ENCODE results near the gene CBX6.

The CBX6 gene

DNA sequence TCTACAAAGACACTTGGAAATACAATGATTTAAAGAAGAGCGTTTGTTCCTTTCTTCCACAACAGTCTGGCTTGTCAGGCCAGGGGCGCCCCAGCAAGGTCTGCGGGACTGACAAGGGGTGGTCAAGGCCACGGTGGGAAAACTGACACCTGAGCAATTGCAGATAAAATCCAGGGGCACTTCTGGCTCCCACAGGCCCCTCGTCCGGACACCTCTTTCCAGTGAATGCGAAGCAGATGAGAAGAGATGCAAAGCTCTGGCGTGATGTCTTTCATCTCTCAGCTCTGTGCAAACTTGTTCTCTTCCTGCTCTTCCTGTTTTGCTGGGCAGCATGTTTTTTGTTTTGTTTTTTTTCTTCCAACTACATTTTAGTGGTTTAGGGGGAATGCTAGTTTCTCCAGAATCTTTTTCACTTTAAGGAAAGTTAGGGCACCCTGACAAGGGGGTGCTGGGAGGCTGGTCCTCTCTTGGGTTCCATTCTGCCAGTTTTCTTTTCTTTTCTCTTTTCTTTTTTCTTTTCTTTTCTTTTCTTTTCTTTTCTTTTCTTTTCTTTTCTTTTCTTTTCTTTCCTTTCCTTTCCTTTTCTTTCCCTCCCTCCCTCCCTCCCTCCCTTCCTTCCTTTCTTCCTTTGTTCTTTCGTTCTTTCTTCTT is 11.1 kb upstream of the CBX6 start:
- H3K27me3 Mint-ChIP-seq = peaks cover 7% of the 10 kb centered on the region
- H3K4me1 Mint-ChIP-seq = peaks cover 7% of the 10 kb centered on the region
- H3K36me3 Mint-ChIP-seq (ENCODE audit: insufficient read depth) = peaks cover 2% of the 10 kb centered on the region
- no peak overlapping the region for H3K27ac Mint-ChIP-seq (ENCODE audit: low read depth)
- no peak for ATAC-seq (replicated peaks; ENCODE audit: extremely low read depth, poor library complexity, severe bottlenecking)
- no peaks in the 10 kb centered on the region for H3K9me3 Mint-ChIP-seq
- no peak for DNase-seq (ENCODE audit: low spot score in 2 of 2)
- H3K4me3 Mint-ChIP-seq = no peak overlapping the region

DNA sequence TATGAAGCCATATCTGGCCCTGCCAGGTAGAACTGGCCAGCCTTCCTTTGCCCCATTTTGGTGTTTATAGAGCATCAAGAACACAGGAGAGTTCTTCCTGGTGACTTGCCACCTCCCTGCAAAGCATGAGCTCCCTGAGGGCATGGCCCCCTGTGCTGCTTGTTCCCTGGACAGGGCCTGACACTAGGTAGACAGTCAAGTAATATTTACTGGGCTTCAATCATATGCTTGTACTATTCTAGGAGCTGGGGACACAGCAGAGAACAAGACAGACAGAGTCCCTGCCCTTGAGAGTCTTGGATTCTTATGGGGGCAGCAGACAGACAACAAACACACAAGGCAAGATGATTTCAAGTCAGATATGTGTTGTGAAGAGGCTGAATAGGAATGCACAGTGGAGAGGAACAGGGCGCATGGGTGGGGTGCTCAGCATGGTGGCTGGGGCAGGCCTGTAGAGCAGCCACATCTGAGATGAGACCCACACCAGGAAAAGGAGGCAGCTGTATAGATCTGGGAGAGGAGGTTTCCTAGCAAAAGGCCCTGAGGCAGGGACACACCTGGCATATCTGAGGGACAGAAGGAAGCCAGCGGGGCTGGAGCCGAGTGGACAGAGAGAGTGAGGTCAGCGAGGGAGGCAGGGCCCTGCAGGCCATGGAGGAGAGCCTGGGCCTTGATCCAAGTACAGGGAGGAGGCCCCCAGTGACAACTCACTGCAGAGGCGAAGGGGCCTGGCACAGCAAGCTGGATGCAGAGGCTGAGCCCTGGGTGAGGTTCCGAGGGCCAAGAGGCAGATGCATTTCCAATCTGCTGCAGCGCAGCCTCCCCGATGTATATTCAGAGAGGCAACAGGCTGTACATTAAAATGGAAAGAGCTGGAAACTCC is 10.2 kb upstream of the CBX6 start:
- Mint-ChIP-seq H3K4me1 (peaks cover 7% of the 10 kb centered on the region), H3K4me3 (no peak overlapping the region), H3K27me3 (no peaks in the 10 kb centered on the region), H3K27ac (ENCODE audit: low read depth) (no peak overlapping the region), H3K36me3 (ENCODE audit: insufficient read depth) (peaks cover 2% of the 10 kb centered on the region), H3K9me3 (no peaks in the 10 kb centered on the region)
- no peak for ATAC-seq (replicated peaks; ENCODE audit: extremely low read depth, poor library complexity, severe bottlenecking)
- DNase-seq (ENCODE audit: low spot score in 2 of 2) = no peak

DNA sequence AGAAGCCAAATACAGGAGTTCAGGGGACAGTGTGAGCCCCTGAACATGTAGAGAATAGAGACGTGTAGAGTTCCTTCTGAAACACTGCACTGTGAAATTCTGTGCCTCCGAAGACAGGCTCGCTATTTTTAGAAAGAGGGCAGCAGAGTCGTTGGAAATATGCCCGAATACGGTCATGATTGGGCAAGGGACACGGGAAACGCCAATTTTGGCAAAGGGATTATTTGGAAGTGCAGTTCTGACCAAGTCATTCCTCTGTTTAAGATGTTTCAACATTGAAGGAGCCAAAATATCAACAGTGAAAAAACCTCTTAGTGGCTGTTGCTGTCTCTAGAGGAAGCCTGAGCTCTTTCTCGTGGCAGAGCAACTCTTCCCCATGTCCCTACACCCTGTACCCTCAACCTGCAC is 9.5 kb upstream of the CBX6 start:
- Mint-ChIP-seq H3K27ac (ENCODE audit: low read depth) (no peak overlapping the region), H3K4me1 (peaks cover 7% of the 10 kb centered on the region), H3K27me3 (no peaks in the 10 kb centered on the region), H3K4me3 (no peak overlapping the region), H3K36me3 (ENCODE audit: insufficient read depth) (peaks cover 2% of the 10 kb centered on the region), H3K9me3 (no peaks in the 10 kb centered on the region)
- ATAC-seq (replicated peaks; ENCODE audit: extremely low read depth, poor library complexity, severe bottlenecking) (no peak), DNase-seq (ENCODE audit: low spot score in 2 of 2) (no peak)

DNA sequence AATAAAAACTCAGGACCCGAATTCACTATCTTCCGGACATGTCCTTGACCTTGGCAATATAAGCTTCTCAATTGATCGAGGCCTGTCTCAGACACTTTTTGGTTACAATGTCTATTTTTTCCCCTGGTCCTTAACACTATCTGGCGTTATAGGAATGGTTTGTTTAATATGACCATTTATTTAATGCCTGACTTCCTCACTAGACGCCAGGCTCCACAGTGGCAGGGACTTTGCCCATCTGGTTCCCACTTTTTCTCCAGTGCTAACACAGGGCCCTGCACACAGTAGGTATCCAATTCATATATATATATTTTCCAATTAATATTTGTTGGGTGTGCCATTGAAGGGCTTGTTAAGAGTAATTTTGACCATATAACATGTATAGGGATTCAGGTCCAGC is 7.9 kb upstream of the CBX6 start:
- Mint-ChIP-seq H3K36me3 (ENCODE audit: insufficient read depth) (peaks cover 2% of the 10 kb centered on the region), H3K27ac (ENCODE audit: low read depth) (no peak overlapping the region)

DNA sequence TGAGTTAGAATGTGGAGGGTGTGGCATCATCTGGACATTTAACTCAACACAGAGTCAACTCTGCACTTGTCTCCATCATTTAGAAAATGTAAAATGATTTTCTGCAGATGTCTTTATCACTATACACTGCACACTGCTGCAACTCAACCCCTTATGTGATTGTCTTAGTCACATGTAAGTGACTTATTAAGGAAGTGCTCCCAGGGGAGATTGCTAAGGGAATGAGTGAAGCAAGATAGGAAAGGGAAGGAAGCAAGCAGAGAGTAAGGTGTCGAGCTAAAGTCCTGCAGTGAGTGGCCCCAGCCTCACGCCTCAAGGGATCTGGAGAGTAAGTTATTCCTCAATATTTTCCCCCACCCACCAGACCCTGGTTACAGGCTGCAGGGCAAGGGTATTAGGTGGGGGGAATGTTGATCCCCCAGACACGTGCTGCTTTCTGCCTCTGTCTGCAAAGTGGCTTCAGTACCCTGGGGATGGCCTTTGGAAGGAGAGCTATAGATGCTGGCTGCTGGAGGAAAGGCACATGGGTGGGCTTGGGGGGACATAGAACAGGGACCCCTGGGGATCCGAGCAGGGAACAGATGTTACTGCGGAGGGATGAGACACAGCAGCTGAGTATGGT is 7.2 kb upstream of the CBX6 start:
- ATAC-seq (replicated peaks; ENCODE audit: extremely low read depth, poor library complexity, severe bottlenecking) (no peak), DNase-seq (ENCODE audit: low spot score in 2 of 2) (no peak)
- H3K27me3 Mint-ChIP-seq = no peaks in the 10 kb centered on the region
- peaks cover 7% of the 10 kb centered on the region for H3K4me1 Mint-ChIP-seq
- no peak overlapping the region for H3K27ac Mint-ChIP-seq (ENCODE audit: low read depth)
- peaks cover 4% of the 10 kb centered on the region for H3K36me3 Mint-ChIP-seq (ENCODE audit: insufficient read depth)
- H3K4me3 Mint-ChIP-seq = no peak overlapping the region
- H3K9me3 Mint-ChIP-seq = no peaks in the 10 kb centered on the region

More for the DNA sequence above, 7.9 kb upstream of the CBX6 start:
- ATAC-seq (replicated peaks; ENCODE audit: extremely low read depth, poor library complexity, severe bottlenecking) = no peak
- no peak for DNase-seq (ENCODE audit: low spot score in 2 of 2)
- Mint-ChIP-seq H3K4me3 (no peak overlapping the region), H3K4me1 (peaks cover 7% of the 10 kb centered on the region), H3K9me3 (no peaks in the 10 kb centered on the region), H3K27me3 (no peaks in the 10 kb centered on the region)

DNA sequence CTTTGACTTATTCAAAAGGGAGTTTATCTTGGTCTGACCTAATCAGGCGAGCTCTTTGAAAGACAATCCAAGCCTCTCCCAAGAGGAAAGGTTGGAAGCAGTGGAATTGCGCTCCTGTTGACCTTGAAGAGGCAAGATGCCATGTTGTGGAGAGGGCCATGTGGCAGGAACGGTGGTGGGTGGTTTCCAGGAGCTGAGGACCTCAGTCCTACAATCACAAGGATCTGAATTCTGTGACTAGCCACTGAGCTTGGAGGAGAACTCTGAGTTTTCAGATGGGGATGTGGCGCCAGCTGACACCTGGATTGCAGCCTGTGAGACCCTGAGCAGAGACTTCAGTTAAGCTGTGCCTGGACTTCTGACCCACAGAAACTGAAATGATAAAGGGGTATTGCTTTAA is 6.0 kb upstream of the CBX6 start:
- ATAC-seq (replicated peaks; ENCODE audit: extremely low read depth, poor library complexity, severe bottlenecking) = no peak
- DNase-seq (ENCODE audit: low spot score in 2 of 2) = no peak
- H3K36me3 Mint-ChIP-seq (ENCODE audit: insufficient read depth) = peaks cover 7% of the 10 kb centered on the region
- peaks cover 13% of the 10 kb centered on the region for H3K4me1 Mint-ChIP-seq
- no peaks in the 10 kb centered on the region for H3K9me3 Mint-ChIP-seq
- no peaks in the 10 kb centered on the region for H3K27me3 Mint-ChIP-seq
- no peak overlapping the region for H3K27ac Mint-ChIP-seq (ENCODE audit: low read depth)
- no peak overlapping the region for H3K4me3 Mint-ChIP-seq

DNA sequence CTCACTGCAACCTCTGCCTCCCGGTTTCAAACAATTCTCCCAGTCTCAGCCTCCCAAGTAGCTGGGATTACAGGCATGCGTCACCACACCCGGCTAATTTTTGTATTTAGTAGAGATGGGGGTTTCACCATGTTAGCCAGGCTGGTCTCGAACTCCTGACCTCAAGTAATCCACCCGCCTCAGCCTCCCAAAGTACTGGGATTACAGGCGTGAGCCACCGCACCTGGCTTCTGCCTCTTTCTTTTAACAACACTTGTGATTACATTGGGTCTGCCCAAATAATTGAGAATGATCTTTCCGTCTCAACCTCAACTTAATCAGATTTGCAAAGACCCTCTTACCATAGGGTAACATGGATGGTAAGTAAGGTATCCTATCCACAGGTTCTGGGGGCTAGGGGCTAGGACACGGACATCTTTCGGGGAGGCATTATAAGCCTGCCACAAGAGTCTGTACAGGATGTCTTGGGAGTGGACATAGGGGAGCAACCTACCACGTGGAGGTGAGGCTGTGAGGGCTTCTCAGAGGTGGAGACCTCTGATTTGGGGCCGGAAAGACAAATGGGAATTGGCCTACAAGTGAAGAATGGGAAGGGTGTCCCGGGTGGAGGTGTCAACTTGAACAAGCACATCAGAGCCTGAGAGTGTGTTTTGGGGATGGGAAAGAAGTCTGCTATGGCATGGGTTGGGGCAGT is 2.7 kb upstream of the CBX6 start:
- DNase-seq (ENCODE audit: low spot score in 2 of 2) (peak in 1 of 2 donors; percentile 7), ATAC-seq (replicated peaks; ENCODE audit: extremely low read depth, poor library complexity, severe bottlenecking) (no peak)
- Mint-ChIP-seq H3K27ac (ENCODE audit: low read depth) (peak overlapping the region; percentile 79), H3K4me1 (peaks cover 30% of the 10 kb centered on the region), H3K9me3 (no peaks in the 10 kb centered on the region), H3K4me3 (no peak overlapping the region), H3K36me3 (ENCODE audit: insufficient read depth) (peaks cover 19% of the 10 kb centered on the region), H3K27me3 (no peaks in the 10 kb centered on the region)

DNA sequence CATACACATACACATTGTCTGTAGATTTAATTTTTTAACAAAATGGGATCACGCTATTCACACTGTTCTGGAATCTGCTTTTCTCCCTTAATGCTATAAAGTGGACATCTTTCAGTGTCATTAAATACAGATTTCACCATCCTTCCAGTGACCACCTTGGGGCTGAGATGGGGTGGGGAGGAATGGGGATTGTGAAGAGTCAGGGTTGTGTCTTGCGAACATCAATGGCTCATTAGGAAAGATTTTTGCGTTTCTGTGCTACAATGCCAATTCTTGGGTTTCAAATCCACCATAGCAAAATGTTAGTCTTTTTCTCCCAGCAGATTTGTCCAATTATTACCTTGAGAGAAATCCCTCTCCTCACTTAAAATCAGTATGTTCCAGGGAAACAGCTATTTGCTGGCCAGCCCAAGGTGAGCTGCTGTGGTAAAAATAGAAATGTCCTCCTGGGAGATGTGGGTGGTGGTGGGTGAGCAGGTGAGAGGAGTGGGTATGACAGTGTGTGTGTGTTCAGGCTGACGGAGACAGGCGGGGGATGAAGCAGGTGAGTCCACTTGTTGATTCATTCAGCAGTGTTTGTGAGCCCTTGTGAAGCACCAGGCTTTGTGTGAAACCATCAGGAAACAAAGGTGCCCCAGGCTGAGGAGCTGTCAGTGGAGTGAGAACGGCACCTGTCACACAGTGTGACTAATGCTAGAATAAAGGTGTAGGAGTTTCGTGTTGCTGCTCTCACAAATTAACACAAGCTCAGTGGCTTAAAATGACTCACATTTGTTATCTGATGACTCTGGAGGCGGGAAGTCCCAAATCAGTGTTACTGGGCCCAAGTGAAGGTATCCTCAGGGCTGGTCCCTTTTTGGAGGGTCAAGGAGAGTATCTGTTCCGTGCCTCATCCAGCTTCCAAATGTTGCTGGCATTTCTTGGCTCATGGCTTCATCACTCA is 1.7 kb upstream of the CBX6 start:
- no peaks in the 10 kb centered on the region for H3K9me3 Mint-ChIP-seq
- H3K4me3 Mint-ChIP-seq = peak overlapping the region; percentile 92
- peak overlapping the region; percentile 79 for H3K27ac Mint-ChIP-seq (ENCODE audit: low read depth)
- DNase-seq (ENCODE audit: low spot score in 2 of 2) (peak in 1 of 2 donors; percentile 14), ATAC-seq (replicated peaks; ENCODE audit: extremely low read depth, poor library complexity, severe bottlenecking) (peak; percentile 47)
- H3K27me3 Mint-ChIP-seq = no peaks in the 10 kb centered on the region
- H3K4me1 Mint-ChIP-seq = peaks cover 31% of the 10 kb centered on the region
- H3K36me3 Mint-ChIP-seq (ENCODE audit: insufficient read depth) = peaks cover 19% of the 10 kb centered on the region

DNA sequence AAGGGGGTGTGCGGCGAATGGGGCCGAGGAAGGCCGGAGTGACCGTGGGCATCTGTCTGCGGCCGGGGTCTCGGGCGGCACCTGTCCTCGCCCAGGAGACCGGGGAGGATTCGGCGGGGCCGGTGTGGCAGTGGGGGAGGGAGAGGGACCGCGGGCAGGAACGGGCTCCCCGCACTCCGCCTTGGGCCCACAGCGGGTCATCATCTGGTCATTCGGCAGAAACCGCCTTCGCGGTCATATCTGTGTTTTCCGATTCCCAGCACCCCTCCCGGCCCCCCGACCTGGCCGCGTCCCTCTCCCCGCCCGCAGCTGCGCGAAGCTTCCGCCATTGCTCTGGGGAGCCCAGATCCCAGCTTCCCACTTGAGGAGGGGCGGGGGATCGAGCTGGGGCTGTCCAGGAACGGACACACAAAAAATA is 824 bp upstream of the CBX6 start:
- peak in 1 of 2 donors; percentile 14 for DNase-seq (ENCODE audit: low spot score in 2 of 2)
- Mint-ChIP-seq H3K27ac (ENCODE audit: low read depth) (peak overlapping the region; percentile 79), H3K4me3 (peak overlapping the region; percentile 92), H3K9me3 (no peaks in the 10 kb centered on the region), H3K4me1 (peaks cover 40% of the 10 kb centered on the region), H3K36me3 (ENCODE audit: insufficient read depth) (peaks cover 19% of the 10 kb centered on the region), H3K27me3 (no peaks in the 10 kb centered on the region)
- no peak for ATAC-seq (replicated peaks; ENCODE audit: extremely low read depth, poor library complexity, severe bottlenecking)

DNA sequence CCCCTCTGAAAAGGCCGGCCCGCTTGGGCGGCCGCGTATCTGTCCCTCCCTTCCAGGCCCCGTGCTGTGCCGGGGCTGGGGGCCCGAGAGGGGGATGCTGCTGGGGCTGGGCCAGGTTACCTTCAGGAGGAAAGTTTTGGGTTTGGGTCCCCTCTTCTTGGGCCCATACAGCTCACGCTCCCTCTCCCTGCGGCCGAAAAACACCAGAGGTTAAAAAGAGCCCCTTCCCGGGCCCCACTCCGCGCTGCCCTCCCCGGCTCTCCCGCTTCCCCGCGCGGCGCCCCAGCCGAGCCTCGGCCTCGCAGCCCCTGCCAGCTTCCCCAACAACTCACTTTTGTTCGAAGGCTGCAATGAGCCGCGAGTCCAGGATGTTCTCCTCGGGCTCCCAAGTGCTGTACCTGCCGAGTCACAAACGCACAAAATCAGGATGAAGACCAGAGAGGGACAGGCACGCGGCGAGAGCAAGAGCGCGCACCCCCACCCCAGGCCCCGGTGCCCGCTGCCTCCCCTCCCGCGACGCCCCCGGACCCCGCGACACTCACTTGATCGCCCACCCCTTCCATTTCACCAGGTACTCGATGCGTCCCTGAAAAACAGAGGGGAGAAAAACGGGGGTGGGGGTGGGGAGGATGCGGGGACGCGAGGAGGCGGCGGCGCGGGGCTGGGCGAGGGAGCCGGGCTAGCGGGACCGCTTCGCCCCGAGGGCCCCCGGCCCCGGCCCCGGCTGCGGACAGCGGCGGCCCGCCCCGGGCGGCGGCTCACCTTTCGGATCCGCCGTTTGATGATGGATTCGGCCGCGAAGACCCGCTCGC is 450 bp downstream of the CBX6 start:
- Mint-ChIP-seq H3K27ac (ENCODE audit: low read depth) (peak overlapping the region; percentile 79), H3K27me3 (no peaks in the 10 kb centered on the region), H3K4me3 (peak overlapping the region; percentile 92), H3K9me3 (no peaks in the 10 kb centered on the region), H3K36me3 (ENCODE audit: insufficient read depth) (peaks cover 19% of the 10 kb centered on the region), H3K4me1 (peaks cover 42% of the 10 kb centered on the region)
- DNase-seq (ENCODE audit: low spot score in 2 of 2) = peak in 1 of 2 donors; percentile 18
- peak; percentile 5 for ATAC-seq (replicated peaks; ENCODE audit: extremely low read depth, poor library complexity, severe bottlenecking)

DNA sequence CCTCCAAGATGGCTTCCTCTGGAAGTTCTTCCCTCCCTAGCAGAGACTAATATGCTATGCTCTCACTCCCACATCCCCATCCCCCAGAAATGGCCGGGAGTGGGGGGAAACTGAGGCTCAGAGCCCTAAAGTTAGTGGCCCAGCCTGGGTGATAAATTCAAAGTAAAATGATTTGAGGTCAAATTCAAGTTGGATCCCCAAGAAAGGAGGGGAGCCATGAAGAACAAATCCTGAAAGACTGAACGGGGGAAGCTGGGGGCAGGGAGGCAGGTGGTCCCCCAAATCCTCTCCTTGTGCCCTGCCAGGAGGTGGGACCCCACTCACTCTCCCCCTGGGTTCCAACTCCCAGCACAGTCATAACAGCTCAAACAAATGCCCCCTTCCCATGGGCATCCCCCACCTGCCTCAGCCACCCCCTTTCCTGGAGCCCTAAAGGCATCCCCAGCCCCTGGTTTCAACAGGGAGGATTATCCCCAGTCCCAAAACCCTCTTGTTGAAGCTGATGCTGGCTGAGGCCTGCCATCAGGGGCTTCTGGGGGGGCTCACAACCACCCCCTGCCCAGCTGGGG is 1.1 kb downstream of the CBX6 start:
- Mint-ChIP-seq H3K27me3 (no peaks in the 10 kb centered on the region), H3K9me3 (no peaks in the 10 kb centered on the region), H3K4me3 (peak overlapping the region; percentile 92), H3K36me3 (ENCODE audit: insufficient read depth) (peaks cover 22% of the 10 kb centered on the region), H3K27ac (ENCODE audit: low read depth) (peak overlapping the region; percentile 79), H3K4me1 (peaks cover 42% of the 10 kb centered on the region)
- DNase-seq (ENCODE audit: low spot score in 2 of 2) (no peak), ATAC-seq (replicated peaks; ENCODE audit: extremely low read depth, poor library complexity, severe bottlenecking) (no peak)

Data from central memory CD8-positive, alpha-beta T cell (primary cell).